ENCODE results near the gene TRPC6. TPM values are rescaled to one million over a fixed set of nuclear protein-coding genes. Genes with fewer than 3 reads are reported as not detected.

The TRPC6 gene
- total and polyA plus RNA-seq, 3 donors from 2014 or later: 1.4 to 4.1 (median 3.7) TPM

GRCh38 chr11:101438126-101438525 lies 145.7 kb downstream of the TRPC6 start:
- no peaks in the 10 kb centered on the region for H3K4me1 ChIP-seq
- no peak overlapping the region for H3K27ac ChIP-seq
- WGBS, 2 donors: 60 to 83% methylated on average over 1 of the region's 1 CpG
- no peak overlapping the region for H3K4me3 ChIP-seq
- no peaks in the 10 kb centered on the region for H3K36me3 ChIP-seq (ENCODE audit: low read depth, missing control alignments)
- DNase-seq: no peak
- TF ChIP-seq CTCF (IDR thresholded peaks at IDR 0.05) (no peak), POLR2A (IDR thresholded peaks at IDR 0.05) (no peak)
- no peaks in the 10 kb centered on the region for H3K9me3 ChIP-seq
- intact Hi-C loops (cut with DNase I; ENCODE audit: low total_unique reads): loop anchor here (10.0 kb wide), 1 partner anchor 463 kb away; no protein-coding TSS in a partner anchor
- H3K27me3 ChIP-seq: no peaks in the 10 kb centered on the region

GRCh38 chr11:101436511-101437142 lies 147.2 kb downstream of the TRPC6 start:
- WGBS, 2 donors: 76 to 82% methylated on average over 3 of the region's 3 CpGs

GRCh38 chr11:101435408-101435973 lies 148.3 kb downstream of the TRPC6 start:
- H3K9me3 ChIP-seq: no peaks in the 10 kb centered on the region
- no peaks in the 10 kb centered on the region for H3K36me3 ChIP-seq (ENCODE audit: low read depth, missing control alignments)
- H3K27ac ChIP-seq: no peak overlapping the region
- H3K4me1 ChIP-seq: no peaks in the 10 kb centered on the region
- WGBS, 2 donors: 52 to 62% methylated on average over 3 of the region's 3 CpGs
- no peak for TF ChIP-seq CTCF (IDR thresholded peaks at IDR 0.05)
- TF ChIP-seq POLR2A (IDR thresholded peaks at IDR 0.05): no peak
- H3K27me3 ChIP-seq: no peaks in the 10 kb centered on the region
- intact Hi-C loops (cut with DNase I; ENCODE audit: low total_unique reads): loop anchor here (10.0 kb wide), 1 partner anchor 461 kb away; no protein-coding TSS in a partner anchor
- DNase-seq: no peak
- no peak overlapping the region for H3K4me3 ChIP-seq

More at GRCh38 chr11:101436511-101437142, 147.2 kb downstream of the TRPC6 start:
- intact Hi-C loops (cut with DNase I; ENCODE audit: low total_unique reads): loop anchor here (10.0 kb wide), 1 partner anchor 462 kb away; no protein-coding TSS in a partner anchor
- peak; percentile 72 for DNase-seq
- Histone ChIP-seq H3K27me3 (no peaks in the 10 kb centered on the region), H3K4me3 (no peak overlapping the region), H3K36me3 (ENCODE audit: low read depth, missing control alignments) (no peaks in the 10 kb centered on the region), H3K9me3 (no peaks in the 10 kb centered on the region), H3K27ac (no peak overlapping the region), H3K4me1 (no peaks in the 10 kb centered on the region)
- TF ChIP-seq CTCF (IDR thresholded peaks at IDR 0.05) (peak; percentile 28 to 62 (median 57)), POLR2A (IDR thresholded peaks at IDR 0.05) (no peak)

- intact Hi-C loops (cut with DNase I; ENCODE audit: low total_unique reads): loop anchor here (10.0 kb wide), 1 partner anchor 459 kb away; no protein-coding TSS in a partner anchor
- TF ChIP-seq CTCF (IDR thresholded peaks at IDR 0.05) (no peak), POLR2A (IDR thresholded peaks at IDR 0.05) (no peak)
- no peak overlapping the region for H3K4me3 ChIP-seq
- no peaks in the 10 kb centered on the region for H3K27me3 ChIP-seq
- H3K4me1 ChIP-seq: no peaks in the 10 kb centered on the region
- no peaks in the 10 kb centered on the region for H3K36me3 ChIP-seq (ENCODE audit: low read depth, missing control alignments)
- H3K9me3 ChIP-seq: no peaks in the 10 kb centered on the region
- H3K27ac ChIP-seq: peak overlapping the region in 1 of 2 donors; percentile 60
- no peak for DNase-seq
- 62 to 72% methylated on average over 3 of the region's 3 CpGs for WGBS, 2 donors
Observed at GRCh38 chr11:101434026-101434643, 149.7 kb downstream of the TRPC6 start.
